GM19455 (cell line): Measurements from ENCODE around the gene JPT2.

Experiments
- ATAC-seq: cut with Tn5 transposase; IDR thresholded peaks from one replicate; pipeline ENCODE4 v1.9.1; 2021; ENCODE audit not compliant: unreplicated experiment

The JPT2 gene

DNA sequence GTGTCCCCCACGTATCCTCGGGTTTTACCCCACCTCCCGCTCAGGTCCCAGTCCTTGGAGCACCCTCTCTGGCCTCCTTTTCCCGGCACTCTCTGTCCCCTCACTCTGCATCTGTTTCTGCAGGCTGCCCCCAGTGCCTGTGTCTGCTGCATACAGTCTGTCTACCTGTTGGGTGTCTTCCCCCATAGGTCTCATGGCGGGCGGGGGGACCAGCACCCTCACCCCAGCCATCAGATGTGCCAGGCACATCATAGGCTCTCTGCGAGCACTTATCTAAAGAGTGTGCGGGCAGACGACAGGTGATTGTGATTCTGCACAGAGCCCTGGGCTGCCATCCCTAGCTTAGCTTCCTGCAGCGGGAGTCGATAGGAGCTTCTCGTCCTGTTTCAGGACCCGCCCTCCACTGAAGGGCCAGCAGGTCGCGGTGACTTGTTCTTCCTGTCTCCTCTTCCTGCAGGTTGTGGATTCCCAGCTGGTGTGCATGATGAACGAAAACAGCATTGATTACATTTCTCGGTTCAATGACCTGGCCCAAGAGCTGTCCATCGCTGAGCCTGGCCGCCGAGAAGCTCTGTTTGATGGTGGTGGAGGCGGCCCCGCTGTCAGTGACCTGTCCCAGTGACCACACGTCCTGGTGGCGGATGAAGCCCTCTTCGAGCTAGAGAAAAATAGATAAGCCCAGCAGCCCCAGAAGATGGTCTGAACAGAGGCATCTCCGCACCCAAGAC, 4.5 kb upstream of the JPT2 start:
- ATAC-seq, result no peak

DNA sequence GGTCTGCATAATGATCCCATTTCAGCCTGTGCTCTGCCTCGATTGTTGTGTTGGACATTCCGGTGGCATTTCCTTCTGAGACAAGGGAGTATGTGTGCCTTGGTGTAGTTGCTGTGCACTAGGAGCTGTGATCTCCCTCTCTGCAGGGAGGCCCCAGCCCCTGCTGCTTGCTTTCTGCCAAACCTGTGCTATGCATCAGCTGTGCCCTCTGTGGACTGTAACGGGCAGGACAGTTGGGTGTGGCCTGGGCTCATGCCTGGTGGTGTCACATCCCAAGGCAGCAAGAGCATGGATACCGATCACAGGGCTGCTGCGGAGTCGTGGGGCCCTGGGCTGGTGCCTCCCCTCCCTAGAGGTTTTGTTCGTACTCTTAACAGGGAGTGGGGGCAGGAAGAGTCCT, 3.8 kb upstream of the JPT2 start:
- ATAC-seq, result no peak

DNA sequence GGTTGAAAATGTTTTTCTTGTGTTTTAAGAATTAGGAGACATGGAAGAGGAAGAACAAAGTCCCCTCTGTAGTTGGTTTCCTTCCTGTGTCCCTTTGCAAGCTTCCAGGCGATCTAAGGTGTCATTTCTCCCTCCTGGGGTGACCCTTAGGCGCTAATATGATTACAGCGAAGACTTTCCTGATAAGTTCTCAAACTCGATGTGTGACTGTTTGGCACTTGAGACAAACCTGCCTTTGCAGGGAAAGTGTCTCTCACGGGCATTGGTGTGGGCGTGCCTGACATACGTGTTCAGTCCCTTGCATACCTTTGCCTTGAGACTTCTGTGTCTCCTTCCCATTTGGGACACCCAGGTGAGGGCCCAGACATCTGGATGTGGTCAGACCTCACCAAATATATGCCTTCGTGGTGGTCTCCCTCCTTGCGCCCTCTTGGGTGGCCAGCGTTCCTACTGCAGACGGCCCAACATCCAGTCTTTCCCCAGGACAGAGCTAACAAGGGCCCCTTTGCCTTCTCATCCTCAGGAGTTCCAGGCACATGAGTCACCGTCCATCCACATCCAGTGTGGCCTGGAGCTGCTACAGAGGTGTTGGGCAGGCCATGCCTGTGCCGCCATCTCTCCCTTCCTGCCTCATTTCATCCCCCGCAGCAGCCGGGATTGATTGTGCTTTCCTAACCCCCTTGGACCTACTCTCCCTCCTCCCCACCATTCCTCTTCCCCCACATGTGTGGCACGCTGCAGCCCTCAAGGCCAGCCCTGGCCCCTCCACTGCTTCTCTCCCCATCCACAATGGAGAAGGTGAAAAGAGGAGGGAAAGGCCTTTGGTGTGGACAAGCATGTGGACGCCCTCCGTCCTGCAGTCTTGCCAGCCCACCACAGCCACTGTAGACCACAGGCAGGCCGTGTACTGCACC, 3.1 kb upstream of the JPT2 start:
- ATAC-seq, result no peak

DNA sequence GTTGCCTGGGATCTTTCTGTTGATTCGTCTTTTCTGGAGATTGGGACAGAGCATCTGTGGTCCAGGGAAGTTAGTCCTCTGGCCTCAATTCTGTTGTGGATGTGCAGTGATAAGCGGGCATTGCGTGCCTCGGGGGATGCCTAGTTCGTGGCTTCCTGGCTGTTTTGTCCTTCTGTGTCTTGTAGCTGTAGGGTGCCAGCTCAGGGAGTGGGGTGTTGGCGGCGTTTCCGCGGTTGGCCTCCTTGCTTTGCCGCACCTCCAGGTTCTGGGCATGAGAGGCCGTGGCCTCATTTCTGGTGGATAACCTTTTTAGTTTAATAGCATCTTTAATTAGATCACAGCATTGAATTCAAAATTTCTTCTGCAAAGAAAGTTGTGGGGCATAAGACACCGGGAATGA, 1.4 kb upstream of the JPT2 start:
- no peak for ATAC-seq

DNA sequence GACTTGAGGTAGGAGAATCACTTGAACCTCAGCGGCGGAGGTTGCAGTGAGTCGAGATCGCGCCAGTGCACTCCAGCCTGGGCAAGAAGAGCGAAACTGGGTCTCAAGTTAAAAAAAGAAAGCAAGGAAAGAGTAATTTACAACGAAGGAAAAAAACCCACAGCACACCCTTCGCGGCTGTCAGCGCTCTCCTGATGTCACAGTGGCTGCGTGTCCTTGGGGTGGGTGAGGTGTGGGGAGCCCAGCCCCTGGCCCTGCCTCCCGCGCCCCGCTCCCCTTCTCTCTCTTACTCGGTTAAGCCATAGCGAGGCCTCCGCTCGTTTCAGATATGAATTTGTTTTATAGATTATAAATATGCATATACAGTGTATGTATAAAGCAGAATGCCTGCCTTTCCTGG, 740 bp upstream of the JPT2 start:
- no peak for ATAC-seq

DNA sequence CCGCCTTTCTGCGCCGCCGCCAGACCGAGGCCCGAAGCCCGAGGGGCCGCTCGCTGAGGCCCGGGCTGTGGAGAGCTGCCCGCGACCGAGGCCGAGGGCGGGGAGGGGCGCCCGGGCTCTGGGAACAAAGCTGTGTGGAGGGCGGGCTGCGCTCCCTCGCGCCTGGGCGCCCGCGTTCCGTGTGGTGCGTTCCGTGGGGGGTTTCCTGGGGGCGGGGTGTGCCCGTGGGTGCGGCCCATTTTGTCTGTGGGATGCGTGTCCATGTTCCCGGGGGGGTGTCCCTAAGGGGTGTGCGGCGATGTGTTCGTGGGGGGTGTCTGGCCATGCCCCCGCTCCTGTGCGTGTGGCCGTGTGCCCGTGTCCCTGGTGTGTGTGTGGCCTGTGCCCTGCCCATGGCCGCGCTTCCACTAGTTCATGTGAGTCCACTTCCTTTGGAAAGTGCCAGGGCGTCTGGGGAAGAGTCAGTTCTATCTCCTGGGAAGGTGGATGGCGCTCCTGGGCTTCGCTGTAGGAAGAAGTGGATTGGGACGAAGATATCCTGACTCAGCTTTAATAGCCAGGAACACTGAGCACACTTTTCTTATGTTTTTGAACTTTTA, 520 bp downstream of the JPT2 start:
- peak; percentile 9 for ATAC-seq

DNA sequence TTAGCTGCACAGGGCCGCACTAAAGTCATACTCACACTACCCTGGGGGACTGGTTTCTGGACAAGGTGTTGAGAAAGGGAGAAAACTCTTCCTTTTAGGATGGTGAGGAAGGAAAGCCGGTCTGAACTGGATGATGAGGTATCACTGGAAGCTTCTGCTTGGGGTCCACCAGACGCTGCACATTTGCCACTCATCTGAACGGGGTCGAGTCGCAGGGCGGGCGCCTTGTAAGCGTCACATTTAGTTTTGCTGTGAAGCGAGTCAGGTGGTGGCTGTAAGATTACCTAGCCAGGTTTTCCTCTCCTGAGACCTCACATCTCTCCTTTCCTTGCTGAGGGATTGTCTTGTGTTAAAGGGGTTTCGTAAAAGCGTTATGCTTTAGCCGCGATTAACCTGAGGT, 2.3 kb downstream of the JPT2 start:
- ATAC-seq, result no peak

DNA sequence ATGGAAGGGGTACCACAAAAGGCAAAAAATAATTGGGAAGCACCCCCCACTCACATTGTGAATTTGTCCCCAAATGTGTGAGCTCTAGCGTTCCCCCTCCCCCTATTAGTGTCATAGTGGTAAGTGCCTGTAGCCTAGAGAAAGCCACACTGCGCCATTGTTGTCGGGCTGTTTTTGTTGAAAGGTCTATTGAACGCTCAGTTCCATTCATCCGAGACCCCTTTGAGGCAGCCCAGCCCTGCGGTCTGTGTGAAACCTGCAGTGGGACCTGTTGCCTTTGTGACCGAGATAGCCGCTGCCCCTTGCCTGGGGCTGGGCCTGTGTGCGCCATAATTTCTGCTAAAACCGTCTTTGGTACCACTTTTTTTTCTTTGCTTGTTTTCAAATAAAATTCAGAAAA, 3.0 kb downstream of the JPT2 start:
- no peak for ATAC-seq

DNA sequence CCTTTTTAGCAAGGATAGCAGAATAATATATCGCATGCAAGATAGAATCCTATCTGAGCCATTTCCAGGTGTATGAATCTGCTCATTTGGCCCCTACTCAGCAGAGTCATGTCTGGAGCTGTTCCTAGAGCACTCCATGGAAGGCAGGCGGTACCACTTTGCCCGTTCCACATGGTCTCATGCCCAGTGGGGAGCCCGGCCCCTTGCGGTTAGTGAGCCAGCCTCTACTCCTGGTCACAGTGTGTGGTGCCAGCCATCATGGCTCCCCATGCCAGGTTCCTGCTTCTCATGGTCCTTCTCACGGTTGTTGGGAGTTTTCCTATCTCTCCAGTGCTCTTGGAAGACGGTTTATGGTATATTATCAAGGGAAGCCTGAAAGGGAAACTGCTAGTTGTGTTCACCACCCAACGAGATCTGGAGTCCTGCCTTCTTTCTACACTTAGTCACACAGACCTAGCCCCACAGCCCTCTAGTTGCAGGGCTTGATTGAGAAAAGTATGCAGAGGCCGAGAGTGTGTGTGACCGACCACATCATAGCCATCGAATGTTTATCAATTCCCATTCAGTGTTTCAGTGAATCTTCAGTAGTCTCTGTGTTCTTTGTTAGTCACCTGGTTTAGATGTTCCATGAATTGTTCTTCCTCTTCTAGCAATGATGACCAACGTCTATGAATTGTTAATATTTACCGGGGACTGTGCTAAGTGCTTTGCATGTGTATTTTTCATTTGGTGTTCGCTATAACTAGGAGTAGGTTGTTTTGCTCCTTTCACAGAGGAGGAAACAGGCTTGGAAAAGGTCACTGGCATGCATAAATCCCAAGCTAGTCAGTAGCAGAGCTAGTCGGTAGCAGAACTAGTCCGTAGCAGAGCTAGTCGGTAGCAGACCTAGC, 9.6 kb downstream of the JPT2 start:
- ATAC-seq, result no peak

DNA sequence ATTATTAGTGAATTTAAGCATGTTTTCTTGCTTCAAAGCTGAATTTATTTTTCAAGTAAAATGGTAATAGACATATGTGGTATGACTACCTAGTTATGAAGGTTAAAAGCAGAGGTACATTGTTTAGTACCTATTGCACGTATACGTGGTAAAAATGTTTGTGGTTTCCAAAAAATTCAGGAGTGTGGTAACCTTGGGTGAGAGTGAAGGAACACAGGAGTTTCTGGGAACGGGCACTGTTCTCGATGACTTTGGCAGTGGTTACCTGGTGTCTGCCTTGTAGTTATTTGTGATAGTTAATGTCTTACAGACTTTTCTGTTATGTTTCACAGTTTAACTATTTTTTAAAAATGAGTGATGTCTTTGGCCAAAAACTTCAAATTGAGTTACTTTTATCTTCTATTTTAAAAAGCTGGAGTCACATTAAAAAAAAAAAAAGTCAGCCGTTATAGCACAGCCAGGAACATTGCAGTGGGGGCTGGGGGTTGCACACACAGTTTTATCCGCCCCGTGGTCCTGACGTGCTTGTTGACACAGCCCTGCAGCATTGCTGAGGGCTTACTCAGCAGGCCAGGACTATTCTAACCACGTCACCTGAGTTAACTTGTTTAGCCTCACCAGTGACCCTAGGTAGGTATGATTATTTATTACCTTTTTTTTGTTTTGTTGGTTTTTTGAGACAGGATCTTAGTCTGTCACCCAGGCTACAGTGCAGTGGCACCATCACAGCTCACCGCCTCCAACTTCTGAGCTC, 10.9 kb downstream of the JPT2 start:
- ATAC-seq, result no peak

DNA sequence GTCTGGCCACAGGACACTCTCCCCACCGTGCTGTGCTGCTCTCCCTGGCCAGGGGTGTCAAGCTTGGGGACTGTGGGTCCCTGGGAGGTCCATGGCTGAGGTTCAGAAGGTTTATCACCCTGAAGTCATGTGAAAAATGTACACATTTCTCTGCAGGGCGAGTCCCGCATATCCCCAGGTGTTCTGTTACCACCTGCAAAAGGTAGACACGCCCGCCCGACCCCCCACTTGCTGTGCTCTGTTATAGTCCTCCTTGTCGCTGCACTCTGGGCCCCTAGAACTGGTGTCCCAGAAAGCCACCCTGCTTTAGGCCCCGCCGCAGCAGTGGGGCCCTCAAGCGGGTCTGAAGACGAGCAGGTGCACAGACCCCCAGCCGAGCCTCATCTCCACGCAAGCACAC, 11.8 kb downstream of the JPT2 start:
- ATAC-seq, result no peak

DNA sequence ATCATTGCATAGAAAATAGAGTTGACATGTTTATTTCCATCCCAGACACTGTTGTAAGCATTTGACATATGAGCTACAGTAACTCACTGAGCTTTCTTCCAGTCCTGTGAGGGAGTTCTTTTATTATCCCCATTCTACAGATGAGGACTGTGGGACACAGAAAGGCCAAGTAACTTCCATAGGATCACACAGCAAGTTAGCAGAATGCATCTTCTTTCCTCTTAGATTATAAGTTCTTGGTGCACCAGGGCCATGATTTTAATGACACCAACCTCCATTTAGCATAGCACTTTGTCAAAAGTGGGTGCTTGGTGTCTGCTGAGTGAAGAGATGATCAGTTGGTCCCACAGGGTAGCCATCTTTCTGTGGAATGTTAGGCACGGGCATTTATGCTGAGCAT, 12.7 kb downstream of the JPT2 start:
- no peak for ATAC-seq

DNA sequence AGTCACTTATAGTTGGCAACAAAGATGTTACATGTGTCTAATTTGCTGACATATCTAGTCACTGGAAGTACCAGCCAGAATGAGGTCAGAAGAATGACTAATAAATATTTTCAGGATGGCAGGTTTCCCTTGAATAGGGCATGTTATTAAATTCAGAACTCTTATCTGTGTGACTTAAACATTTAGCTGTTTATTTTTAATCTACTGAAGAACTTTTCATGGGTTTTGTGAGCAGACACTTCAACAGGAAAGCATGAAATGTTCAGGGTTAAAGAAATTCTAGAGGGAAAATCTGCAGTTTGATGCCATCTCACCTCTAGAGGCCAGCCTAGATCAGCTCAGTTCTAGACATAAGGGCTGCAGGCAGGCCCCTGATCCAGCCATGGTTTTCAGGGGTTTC, 13.2 kb downstream of the JPT2 start:
- no peak for ATAC-seq

DNA sequence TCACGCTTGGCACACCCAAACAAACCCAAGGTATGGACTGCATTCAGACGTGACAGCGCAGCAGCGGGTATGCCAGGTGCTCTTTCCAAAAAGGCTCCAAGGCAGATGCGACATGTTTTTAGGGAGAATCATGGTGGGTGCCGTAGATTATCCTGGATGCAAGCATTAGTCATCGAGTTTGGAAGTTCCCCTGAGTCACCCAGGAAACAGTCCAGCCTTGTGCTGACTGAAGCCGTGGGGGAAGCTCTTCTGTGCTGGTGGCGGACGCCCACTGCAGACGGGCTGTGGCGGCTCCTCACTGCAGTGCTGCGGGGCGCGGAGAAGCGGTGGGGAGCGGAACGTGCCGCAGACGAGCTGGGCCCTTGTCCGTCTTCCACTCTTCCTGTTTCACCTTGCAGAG, 13.9 kb downstream of the JPT2 start:
- no peak for ATAC-seq

DNA sequence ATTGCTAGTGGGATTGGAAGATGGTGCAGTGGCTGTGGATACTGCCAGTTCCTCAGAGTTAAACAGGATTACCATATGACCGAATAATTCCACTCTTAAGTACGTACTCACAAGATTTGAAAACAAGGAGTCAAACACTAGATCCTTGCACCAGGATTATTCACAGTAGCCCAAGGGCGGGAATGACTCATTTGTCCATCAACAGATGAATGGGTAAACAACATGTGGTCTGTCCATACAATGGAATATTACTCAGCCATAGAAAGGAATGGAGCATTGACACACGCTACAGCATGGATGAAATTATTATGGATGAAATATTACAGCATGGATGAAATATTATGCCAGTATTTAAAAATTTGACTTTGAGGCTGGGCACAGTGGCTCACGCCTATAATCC, 18.8 kb downstream of the JPT2 start:
- no peak for ATAC-seq

DNA sequence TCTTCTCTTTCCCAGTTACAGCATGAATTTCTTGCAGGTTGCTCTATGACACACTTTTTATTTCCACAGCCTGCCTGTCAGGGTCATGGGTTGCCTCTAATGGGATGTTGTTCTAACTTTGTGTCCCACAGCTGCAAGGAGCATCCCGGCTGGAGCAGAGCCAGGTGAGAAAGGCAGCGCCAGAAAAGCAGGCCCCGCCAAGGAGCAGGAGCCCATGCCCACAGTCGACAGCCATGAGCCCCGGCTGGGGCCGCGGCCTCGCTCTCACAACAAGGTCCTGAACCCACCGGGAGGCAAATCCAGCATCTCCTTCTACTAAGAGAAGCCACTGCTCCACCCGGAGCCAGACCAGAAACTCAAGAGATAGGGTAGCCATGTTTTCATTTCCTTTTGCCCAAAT, 20.6 kb downstream of the JPT2 start:
- ATAC-seq, result no peak

DNA sequence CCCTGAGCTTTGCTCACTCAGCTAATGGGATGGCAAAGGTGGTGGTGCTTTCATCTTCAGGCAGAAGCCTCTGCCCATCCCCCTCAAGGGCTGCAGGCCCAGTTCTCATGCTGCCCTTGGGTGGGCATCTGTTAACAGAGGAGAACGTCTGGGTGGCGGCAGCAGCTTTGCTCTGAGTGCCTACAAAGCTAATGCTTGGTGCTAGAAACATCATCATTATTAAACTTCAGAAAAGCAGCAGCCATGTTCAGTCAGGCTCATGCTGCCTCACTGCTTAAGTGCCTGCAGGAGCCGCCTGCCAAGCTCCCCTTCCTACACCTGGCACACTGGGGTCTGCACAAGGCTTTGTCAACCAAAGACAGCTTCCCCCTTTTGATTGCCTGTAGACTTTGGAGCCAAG, 22.2 kb downstream of the JPT2 start:
- ATAC-seq, result no peak

DNA sequence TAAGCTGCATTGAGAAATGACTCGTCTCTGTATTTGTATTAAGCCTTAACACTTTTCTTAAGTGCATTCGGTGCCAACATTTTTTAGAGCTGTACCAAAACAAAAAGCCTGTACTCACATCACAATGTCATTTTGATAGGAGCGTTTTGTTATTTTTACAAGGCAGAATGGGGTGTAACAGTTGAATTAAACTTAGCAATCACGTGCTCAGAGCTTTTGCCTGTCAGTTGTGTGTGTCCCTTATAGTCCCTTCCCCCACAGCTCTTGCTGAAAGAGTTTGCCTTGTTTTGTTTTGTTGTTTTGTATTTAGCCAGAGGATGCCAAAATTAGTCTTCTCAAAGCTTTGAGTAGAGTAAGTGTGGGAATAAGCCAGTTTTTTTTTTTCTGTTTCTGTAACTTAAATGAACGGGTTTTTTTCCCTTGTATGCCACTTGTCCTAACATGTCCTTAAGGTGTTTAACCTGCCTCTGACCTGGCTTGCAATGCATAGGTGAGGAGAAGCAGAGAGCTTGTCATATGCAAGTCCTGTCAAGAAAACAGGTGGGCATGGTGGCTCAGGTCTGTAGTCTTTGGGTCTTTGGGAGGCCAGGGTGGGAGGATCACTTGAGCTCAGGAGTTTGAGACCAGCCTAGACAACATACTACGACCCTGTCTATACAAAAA, 23.3 kb downstream of the JPT2 start:
- no peak for ATAC-seq

DNA sequence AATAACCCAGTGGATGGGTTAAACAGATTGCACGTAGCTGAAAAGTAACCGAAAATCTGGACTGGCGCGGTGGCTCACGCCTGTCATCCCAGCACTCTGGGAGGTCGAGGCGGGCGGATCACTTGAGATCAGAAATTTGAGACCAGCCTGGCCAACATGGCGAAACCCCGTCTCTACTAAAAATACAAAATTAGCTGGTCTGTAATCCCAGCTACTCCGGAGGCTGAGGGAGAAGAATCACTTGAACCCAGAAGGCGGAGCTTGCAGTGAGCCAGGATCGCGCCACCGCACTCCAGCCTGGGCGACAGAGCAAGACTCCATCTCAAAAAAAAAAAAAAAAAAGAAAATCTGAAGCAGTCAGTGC, 27.2 kb downstream of the JPT2 start:
- ATAC-seq, result peak; percentile 7
